A549 (cell line): ENCODE measurements around the gene ACOXL. TPM values are rescaled to one million over a fixed set of nuclear protein-coding genes. Genes with fewer than 3 reads are reported as not detected.

Experiments
- ATAC-seq, 2 experiments: fragments of 200-7000 bp in 1 of 2; fragments of >200 bp in 1 of 2; cut with Nextera tagmentation in 1 of 2; cut with Tn5 transposase in 1 of 2; 3 replicates each; pipeline versions ENCODE4 v1.8.0 to v1.9.1; 2018 to 2020; ENCODE audit warnings: mild to moderate bottlenecking in 1 of 2, moderate library complexity in 1 of 2
- CTCF ChIA-PET: fragments of 300-600 bp; sonication (Branson Sonifier 250); formaldehyde crosslinking; extraction: SDS; loops from one replicate; lab custom pipeline; 2021; ENCODE audit warnings: antibody characterized with exemption, inconsistent platforms; lab: Yijun Ruan, JAX
- POLR2A ChIA-PET: fragments of 350-600 bp; formaldehyde crosslinking; extraction: SDS; loops from one replicate; lab custom pipeline; 2021; ENCODE audit warnings: antibody characterized with exemption, inconsistent platforms; lab: Yijun Ruan, JAX
- DNase-seq, 2 experiments: peaks; one replicate each; pipeline versions ENCODE4 v3.0.0 to v3.0.0-alpha.2; 2011 to 2016; ENCODE audit warnings: low read depth in 1 of 2, low spot score in 1 of 2
- FAIRE-seq: peaks from 2 replicates; lab custom pipeline; 2011; peaks lifted over from hg19 to GRCh38; lab: Jason Lieb, UNC
- H3K27ac ChIP-seq, 2 experiments: fragments of >200 bp; sonication (Bioruptor Twin); formaldehyde crosslinking; 3 replicates each; pipeline ENCODE4 v1.5.1; 2016 to 2017
- H3K4me1 ChIP-seq: fragments of >200 bp; sonication (Bioruptor Twin); formaldehyde crosslinking; 3 replicates; pipeline ENCODE4 v1.6.1; 2016
- H3K4me2 ChIP-seq: fragments of >200 bp; sonication (Bioruptor Twin); formaldehyde crosslinking; 3 replicates; pipeline ENCODE4 v1.6.1; 2016
- H3K4me3 ChIP-seq: fragments of >200 bp; sonication (Bioruptor Twin); formaldehyde crosslinking; 3 replicates; pipeline ENCODE4 v1.5.1; 2016
- H3K9me3 ChIP-seq: fragments of >200 bp; sonication (Bioruptor Twin); formaldehyde crosslinking; 3 replicates; pipeline ENCODE4 v1.6.1; 2016
- CHD4 ChIP-seq: fragments of 200-600 bp; sonication (generic); IDR thresholded peaks from 2 replicates; pipeline ENCODE4 v1.6.1; 2016; ENCODE audit warnings: antibody characterized with exemption, mild to moderate bottlenecking, borderline replicate concordance
- EHF ChIP-seq: fragments of 250-450 bp; sonication (Bioruptor Pico); IDR thresholded peaks from 2 replicates; pipeline ENCODE4 v1.5.0; 2020; ENCODE audit warnings: mild to moderate bottlenecking
- HDAC2 ChIP-seq: fragments of 200-600 bp; sonication (generic); IDR thresholded peaks from 2 replicates; pipeline ENCODE4 v1.6.1; 2016
- HOXA7 ChIP-seq: fragments of 250-450 bp; sonication (Bioruptor Pico); IDR thresholded peaks from 2 replicates; pipeline ENCODE4 v1.5.0; 2020; ENCODE audit warnings: mild to moderate bottlenecking, moderate library complexity
- MAFK ChIP-seq: fragments of 450-650 bp; IDR thresholded peaks from 2 replicates; pipeline ENCODE4 v1.6.1; 2014; ENCODE audit not compliant: partially characterized antibody
- RAD21 ChIP-seq, 2 experiments: fragments of >200 bp in 1 of 2; sonication (Bioruptor Twin) in 1 of 2; formaldehyde crosslinking in 1 of 2; IDR thresholded peaks in 1 of 2; conservative IDR thresholded peaks in 1 of 2; 2 replicates in 1 of 2; 3 replicates in 1 of 2; pipeline ENCODE4 v1.6.1; 2012 to 2018; ENCODE audit warnings: inconsistent platforms in 1 of 2
- RCOR1 ChIP-seq: fragments of 150-350 bp; IDR thresholded peaks from 2 replicates; pipeline ENCODE4 v1.6.1; 2014; ENCODE audit warnings: antibody characterized with exemption, low read length, low read depth
- RNF2 ChIP-seq: fragments of 200-600 bp; sonication (generic); IDR thresholded peaks from 2 replicates; pipeline ENCODE4 v1.6.1; 2016; ENCODE audit warnings: low read depth, mild to moderate bottlenecking, antibody characterized with exemption, moderate library complexity, borderline replicate concordance
- ZC3H11A ChIP-seq: fragments of 450-650 bp; IDR thresholded peaks from 2 replicates; pipeline ENCODE4 v1.6.1; 2014; ENCODE audit warnings: antibody characterized with exemption, mild to moderate bottlenecking
- ZFP36 ChIP-seq: fragments of 450-650 bp; IDR thresholded peaks from 2 replicates; pipeline ENCODE4 v1.6.1; 2014; ENCODE audit warnings: borderline replicate concordance; ENCODE audit not compliant: partially characterized antibody
- ZSCAN20 ChIP-seq: fragments of 250-450 bp; sonication (Bioruptor Pico); IDR thresholded peaks from 2 replicates; pipeline ENCODE4 v1.8.0; 2022; ENCODE audit warnings: mild to moderate bottlenecking, moderate library complexity
- WGBS: methylation state at CpG from one replicate; pipeline ENCODE4 v1.1.6; 2017; ENCODE audit errors: missing lambda C conversion rate; 5-methylcytosine and 5-hydroxymethylcytosine counted together
- polyA plus RNA-seq, 4 experiments: library from polyadenylated mRNA; depleted of rRNA in 3 of 4; stranded (reverse); fragments of >200 nt; fragmentation: RNase III in 1 of 4; extraction: RNeasy Plus Mini Kit Qiagen cat#74134 plus additional on column Dnase treatment in 1 of 4; gene quantifications; 2 replicates in 3 of 4; 3 replicates in 1 of 4; pipeline ENCODE4 v1.2.3, GENCODE V29; 2011 to 2017
- TF ChIP-seq, protein P1 (sequence below): fragments of >200 bp; sonication (Bioruptor Twin); formaldehyde crosslinking; IDR thresholded peaks from 3 replicates; pipeline ENCODE4 v1.5.1; 2016
- TF ChIP-seq, protein P2 (sequence below): fragments of 250-450 bp; sonication (Bioruptor Pico); IDR thresholded peaks from 2 replicates; pipeline ENCODE4 v1.5.0; 2020; ENCODE audit warnings: low read depth, mild to moderate bottlenecking, moderate library complexity
- TF ChIP-seq, protein P3 (sequence below): IDR thresholded peaks from 2 replicates; pipeline ENCODE4 v1.6.1; 2012; ENCODE audit warnings: low read depth, borderline replicate concordance
- TF ChIP-seq, protein P4 (sequence below): fragments of >200 bp; sonication (Bioruptor Twin); formaldehyde crosslinking; IDR thresholded peaks from 2 replicates; pipeline ENCODE4 v1.6.1; 2016
- TF ChIP-seq, protein P5 (sequence below): fragments of 200-600 bp; sonication (generic); IDR thresholded peaks from 2 replicates; pipeline ENCODE4 v1.6.1; 2016; ENCODE audit warnings: antibody characterized with exemption, mild to moderate bottlenecking, moderate library complexity

Gene ACOXL
- polyA plus RNA-seq, 2 of the 4 experiments (the other 2 are of a cell fraction) = not detected

DNA sequence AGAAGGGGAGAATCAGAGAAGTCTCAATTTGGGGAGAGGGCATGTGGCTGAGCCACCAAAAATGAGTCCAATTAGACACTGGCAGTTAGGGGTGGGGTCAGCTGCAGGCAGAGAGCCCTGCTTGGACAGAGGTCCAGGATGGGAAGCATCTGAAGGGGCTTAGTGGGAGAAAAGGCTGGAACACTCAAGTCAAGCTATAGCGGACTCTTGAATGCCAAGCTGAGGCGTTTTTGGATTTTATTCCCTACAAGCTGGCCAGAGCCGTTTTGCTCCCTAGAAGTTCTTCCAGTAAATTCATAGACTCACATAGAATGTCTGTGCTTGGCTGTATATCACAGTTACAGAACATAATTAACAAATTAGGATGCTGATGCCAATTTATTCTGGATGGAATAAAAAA lies 172.8 kb downstream of the ACOXL start:
- no peaks in the 10 kb centered on the region for H3K9me3 ChIP-seq
- no peak overlapping the region for H3K4me3 ChIP-seq
- CTCF ChIA-PET = no interaction called here
- ATAC-seq (no peak), DNase-seq (no peak), FAIRE-seq (no peak)
- H3K27ac ChIP-seq = no peak overlapping the region
- no peak for TF ChIP-seq ZFP36
- no peak for TF ChIP-seq RNF2
- no peak overlapping the region for H3K4me2 ChIP-seq
- no peaks in the 10 kb centered on the region for H3K4me1 ChIP-seq
- POLR2A ChIA-PET = no interaction called here
- 37% methylated on average over 3 of the region's 3 CpGs for WGBS

DNA sequence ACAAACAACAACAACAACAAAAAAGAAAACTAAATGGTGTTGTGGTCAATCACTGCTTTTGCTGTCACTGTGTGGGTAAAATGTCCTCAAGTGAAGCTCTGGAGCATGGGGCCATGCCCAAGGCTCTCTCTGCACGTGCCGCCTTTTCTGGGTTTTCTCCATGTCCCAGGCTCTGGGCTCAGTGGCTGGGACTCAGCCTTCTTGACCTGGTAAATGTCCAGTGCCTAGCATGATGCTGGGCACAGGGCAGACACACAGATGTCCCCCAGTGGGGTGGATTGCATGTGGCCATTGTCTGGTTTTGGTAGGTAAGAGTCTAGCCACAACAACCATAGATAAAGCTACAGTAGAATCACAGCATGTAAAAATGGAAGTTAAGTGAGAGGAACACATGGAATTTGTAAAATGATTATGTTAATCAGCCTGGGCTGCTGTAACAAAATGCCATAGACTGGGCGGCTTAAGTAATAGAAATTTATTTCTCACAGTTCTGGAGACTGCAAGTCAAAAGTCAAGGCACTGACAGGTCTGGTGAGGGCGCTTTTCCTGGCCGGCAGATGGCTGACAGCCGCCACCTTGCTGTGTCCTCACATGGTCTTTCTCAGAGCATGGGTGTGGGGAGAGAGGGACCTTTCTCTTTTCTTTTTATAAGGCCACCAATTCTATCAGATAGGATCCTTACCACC lies 174.4 kb downstream of the ACOXL start:
- H3K27ac ChIP-seq = no peak overlapping the region
- H3K4me3 ChIP-seq = no peak overlapping the region
- no peak overlapping the region for H3K4me2 ChIP-seq
- ATAC-seq (no peak), DNase-seq (no peak), FAIRE-seq (no peak)
- H3K4me1 ChIP-seq = no peaks in the 10 kb centered on the region
- peaks cover 10% of the 10 kb centered on the region; the same call in 1 of the 3 replicates for H3K9me3 ChIP-seq
- POLR2A ChIA-PET = no interaction called here
- CTCF ChIA-PET = interaction anchor here (0.6 kb wide), 1 partner anchor 45 kb away, joined by 3 read pairs; no protein-coding TSS in a partner anchor
- TF ChIP-seq HOXA7 (CRISPR knock-in tag) (no peak), RCOR1 (no peak), EHF (CRISPR knock-in tag) (no peak), CHD4 (no peak), ZC3H11A (no peak), RNF2 (no peak)
- TF ChIP-seq, protein P1, sequence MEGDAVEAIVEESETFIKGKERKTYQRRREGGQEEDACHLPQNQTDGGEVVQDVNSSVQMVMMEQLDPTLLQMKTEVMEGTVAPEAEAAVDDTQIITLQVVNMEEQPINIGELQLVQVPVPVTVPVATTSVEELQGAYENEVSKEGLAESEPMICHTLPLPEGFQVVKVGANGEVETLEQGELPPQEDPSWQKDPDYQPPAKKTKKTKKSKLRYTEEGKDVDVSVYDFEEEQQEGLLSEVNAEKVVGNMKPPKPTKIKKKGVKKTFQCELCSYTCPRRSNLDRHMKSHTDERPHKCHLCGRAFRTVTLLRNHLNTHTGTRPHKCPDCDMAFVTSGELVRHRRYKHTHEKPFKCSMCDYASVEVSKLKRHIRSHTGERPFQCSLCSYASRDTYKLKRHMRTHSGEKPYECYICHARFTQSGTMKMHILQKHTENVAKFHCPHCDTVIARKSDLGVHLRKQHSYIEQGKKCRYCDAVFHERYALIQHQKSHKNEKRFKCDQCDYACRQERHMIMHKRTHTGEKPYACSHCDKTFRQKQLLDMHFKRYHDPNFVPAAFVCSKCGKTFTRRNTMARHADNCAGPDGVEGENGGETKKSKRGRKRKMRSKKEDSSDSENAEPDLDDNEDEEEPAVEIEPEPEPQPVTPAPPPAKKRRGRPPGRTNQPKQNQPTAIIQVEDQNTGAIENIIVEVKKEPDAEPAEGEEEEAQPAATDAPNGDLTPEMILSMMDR = no peak
- TF ChIP-seq, protein P2, sequence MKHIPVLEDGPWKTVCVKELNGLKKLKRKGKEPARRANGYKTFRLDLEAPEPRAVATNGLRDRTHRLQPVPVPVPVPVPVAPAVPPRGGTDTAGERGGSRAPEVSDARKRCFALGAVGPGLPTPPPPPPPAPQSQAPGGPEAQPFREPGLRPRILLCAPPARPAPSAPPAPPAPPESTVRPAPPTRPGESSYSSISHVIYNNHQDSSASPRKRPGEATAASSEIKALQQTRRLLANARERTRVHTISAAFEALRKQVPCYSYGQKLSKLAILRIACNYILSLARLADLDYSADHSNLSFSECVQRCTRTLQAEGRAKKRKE (CRISPR knock-in tag) = no peak
- 62% methylated on average over 6 of the region's 6 CpGs for WGBS

DNA sequence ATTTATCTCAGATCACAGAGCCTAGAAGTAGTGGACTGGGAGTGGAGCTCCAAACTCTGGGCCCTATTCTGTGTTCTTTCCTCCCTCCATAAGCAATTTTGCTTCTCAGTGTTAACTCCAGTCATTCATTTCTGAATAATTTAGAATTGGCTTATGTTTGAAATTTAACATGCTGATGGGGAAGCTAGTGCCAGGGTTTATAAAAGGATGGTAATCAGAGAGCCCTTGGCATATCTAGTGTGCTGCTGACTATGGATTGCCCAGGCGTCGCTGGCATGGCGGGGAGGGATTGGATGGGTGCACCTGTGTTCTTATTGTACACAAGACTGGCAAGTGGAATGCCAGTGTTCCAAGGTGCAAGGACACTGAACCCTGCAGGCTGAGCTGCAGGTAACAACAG lies 177.1 kb downstream of the ACOXL start:
- H3K4me3 ChIP-seq = no peak overlapping the region
- 91% methylated on average over 3 of the region's 3 CpGs for WGBS
- no peak overlapping the region for H3K27ac ChIP-seq
- H3K9me3 ChIP-seq = peaks cover 10% of the 10 kb centered on the region; the same call in 1 of the 3 replicates
- DNase-seq = no peak
- no peak for ATAC-seq
- POLR2A ChIA-PET = no interaction called here
- no peak for TF ChIP-seq MAFK
- TF ChIP-seq HDAC2 = no peak
- no peak for TF ChIP-seq RAD21 (conservative IDR thresholded peaks at IDR 0.05 in 1 of 2, IDR thresholded peaks at IDR 0.05 in 1 of 2)
- TF ChIP-seq, protein P3, sequence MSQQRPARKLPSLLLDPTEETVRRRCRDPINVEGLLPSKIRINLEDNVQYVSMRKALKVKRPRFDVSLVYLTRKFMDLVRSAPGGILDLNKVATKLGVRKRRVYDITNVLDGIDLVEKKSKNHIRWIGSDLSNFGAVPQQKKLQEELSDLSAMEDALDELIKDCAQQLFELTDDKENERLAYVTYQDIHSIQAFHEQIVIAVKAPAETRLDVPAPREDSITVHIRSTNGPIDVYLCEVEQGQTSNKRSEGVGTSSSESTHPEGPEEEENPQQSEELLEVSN = no peak
- TF ChIP-seq ZC3H11A = no peak
- no peak for TF ChIP-seq ZSCAN20 (CRISPR knock-in tag)
- TF ChIP-seq, protein P4, sequence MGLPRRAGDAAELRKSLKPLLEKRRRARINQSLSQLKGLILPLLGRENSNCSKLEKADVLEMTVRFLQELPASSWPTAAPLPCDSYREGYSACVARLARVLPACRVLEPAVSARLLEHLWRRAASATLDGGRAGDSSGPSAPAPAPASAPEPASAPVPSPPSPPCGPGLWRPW = no peak
- TF ChIP-seq, protein P5, sequence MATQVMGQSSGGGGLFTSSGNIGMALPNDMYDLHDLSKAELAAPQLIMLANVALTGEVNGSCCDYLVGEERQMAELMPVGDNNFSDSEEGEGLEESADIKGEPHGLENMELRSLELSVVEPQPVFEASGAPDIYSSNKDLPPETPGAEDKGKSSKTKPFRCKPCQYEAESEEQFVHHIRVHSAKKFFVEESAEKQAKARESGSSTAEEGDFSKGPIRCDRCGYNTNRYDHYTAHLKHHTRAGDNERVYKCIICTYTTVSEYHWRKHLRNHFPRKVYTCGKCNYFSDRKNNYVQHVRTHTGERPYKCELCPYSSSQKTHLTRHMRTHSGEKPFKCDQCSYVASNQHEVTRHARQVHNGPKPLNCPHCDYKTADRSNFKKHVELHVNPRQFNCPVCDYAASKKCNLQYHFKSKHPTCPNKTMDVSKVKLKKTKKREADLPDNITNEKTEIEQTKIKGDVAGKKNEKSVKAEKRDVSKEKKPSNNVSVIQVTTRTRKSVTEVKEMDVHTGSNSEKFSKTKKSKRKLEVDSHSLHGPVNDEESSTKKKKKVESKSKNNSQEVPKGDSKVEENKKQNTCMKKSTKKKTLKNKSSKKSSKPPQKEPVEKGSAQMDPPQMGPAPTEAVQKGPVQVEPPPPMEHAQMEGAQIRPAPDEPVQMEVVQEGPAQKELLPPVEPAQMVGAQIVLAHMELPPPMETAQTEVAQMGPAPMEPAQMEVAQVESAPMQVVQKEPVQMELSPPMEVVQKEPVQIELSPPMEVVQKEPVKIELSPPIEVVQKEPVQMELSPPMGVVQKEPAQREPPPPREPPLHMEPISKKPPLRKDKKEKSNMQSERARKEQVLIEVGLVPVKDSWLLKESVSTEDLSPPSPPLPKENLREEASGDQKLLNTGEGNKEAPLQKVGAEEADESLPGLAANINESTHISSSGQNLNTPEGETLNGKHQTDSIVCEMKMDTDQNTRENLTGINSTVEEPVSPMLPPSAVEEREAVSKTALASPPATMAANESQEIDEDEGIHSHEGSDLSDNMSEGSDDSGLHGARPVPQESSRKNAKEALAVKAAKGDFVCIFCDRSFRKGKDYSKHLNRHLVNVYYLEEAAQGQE = no peak
- no peak for TF ChIP-seq EHF (CRISPR knock-in tag)
- TF ChIP-seq, all 56 proteins: peak for 0
- CTCF ChIA-PET = no interaction called here
- H3K4me1 ChIP-seq = no peaks in the 10 kb centered on the region
- H3K4me2 ChIP-seq = no peak overlapping the region
- no peak for FAIRE-seq
